ENCODE results near the gene ENTREP3. TPM values are rescaled to one million over a fixed set of nuclear protein-coding genes. Genes with fewer than 3 reads are reported as not detected.

The ENTREP3 gene
- total RNA-seq, 1 donor from 2014 or later = 51.1 TPM

- TF ChIP-seq, protein P1, sequence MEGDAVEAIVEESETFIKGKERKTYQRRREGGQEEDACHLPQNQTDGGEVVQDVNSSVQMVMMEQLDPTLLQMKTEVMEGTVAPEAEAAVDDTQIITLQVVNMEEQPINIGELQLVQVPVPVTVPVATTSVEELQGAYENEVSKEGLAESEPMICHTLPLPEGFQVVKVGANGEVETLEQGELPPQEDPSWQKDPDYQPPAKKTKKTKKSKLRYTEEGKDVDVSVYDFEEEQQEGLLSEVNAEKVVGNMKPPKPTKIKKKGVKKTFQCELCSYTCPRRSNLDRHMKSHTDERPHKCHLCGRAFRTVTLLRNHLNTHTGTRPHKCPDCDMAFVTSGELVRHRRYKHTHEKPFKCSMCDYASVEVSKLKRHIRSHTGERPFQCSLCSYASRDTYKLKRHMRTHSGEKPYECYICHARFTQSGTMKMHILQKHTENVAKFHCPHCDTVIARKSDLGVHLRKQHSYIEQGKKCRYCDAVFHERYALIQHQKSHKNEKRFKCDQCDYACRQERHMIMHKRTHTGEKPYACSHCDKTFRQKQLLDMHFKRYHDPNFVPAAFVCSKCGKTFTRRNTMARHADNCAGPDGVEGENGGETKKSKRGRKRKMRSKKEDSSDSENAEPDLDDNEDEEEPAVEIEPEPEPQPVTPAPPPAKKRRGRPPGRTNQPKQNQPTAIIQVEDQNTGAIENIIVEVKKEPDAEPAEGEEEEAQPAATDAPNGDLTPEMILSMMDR (IDR thresholded peaks at IDR 0.05; ENCODE audit: insufficient read depth, low read depth, low read length) = no peak
- TF ChIP-seq EZH2 (IDR thresholded peaks at IDR 0.05; ENCODE audit: insufficient read depth, low read length) = no peak
- Histone ChIP-seq H3K27ac (ENCODE audit: low read depth, low read length) (no peak overlapping the region), H4K20me1 (ENCODE audit: insufficient read depth, low read length) (no peaks in the 10 kb centered on the region), H3K4me1 (ENCODE audit: insufficient read depth, low read length) (no peaks in the 10 kb centered on the region), H3K4me3 (ENCODE audit: insufficient read depth, low read depth, low read length) (no peak overlapping the region), H3K79me2 (ENCODE audit: insufficient read depth, low read length) (no peaks in the 10 kb centered on the region), H3K9ac (ENCODE audit: low read length) (no peak overlapping the region), H3K36me3 (ENCODE audit: insufficient read depth, low read length) (no peaks in the 10 kb centered on the region), H3K9me3 (ENCODE audit: insufficient read depth, low read depth, low read length) (peaks cover 3% of the 10 kb centered on the region), H3K27me3 (ENCODE audit: insufficient read depth, low read length) (peaks cover 37% of the 10 kb centered on the region), H2AFZ (ENCODE audit: low read depth, low read length) (no peak overlapping the region), H3K4me2 (ENCODE audit: low read length) (no peak overlapping the region)
- peak overlapping the region; percentile 17 for H3K4me3 Mint-ChIP-seq (ENCODE audit: unreplicated experiment)
- no peak overlapping the region for H3K27ac Mint-ChIP-seq (ENCODE audit: unreplicated experiment)
- H3K9me3 Mint-ChIP-seq (ENCODE audit: unreplicated experiment) = peaks cover 3% of the 10 kb centered on the region
- DNase-seq (ENCODE audit: low read depth) (no peak), FAIRE-seq (no peak)
- peaks cover 55% of the 10 kb centered on the region for H3K27me3 Mint-ChIP-seq (ENCODE audit: low read depth, unreplicated experiment)
- no peaks in the 10 kb centered on the region for H3K4me1 Mint-ChIP-seq (ENCODE audit: low read depth, unreplicated experiment)
- H3K36me3 Mint-ChIP-seq (ENCODE audit: low read depth, unreplicated experiment) = peaks cover 7% of the 10 kb centered on the region
Observed at GRCh38 chr1:155297384-155297783, 42.1 kb upstream of the ENTREP3 start.

- Mint-ChIP-seq H3K27me3 (ENCODE audit: low read depth, unreplicated experiment) (peaks cover 56% of the 10 kb centered on the region), H3K4me1 (ENCODE audit: low read depth, unreplicated experiment) (no peaks in the 10 kb centered on the region), H3K27ac (ENCODE audit: unreplicated experiment) (no peak overlapping the region), H3K9me3 (ENCODE audit: unreplicated experiment) (peaks cover 3% of the 10 kb centered on the region), H3K36me3 (ENCODE audit: low read depth, unreplicated experiment) (peaks cover 7% of the 10 kb centered on the region), H3K4me3 (ENCODE audit: unreplicated experiment) (no peak overlapping the region)
- no peak overlapping the region for H3K27ac ChIP-seq (ENCODE audit: low read depth, low read length)
- H3K4me1 ChIP-seq (ENCODE audit: insufficient read depth, low read length) = no peaks in the 10 kb centered on the region
- no peak overlapping the region for H3K4me2 ChIP-seq (ENCODE audit: low read length)
- peaks cover 3% of the 10 kb centered on the region for H3K9me3 ChIP-seq (ENCODE audit: insufficient read depth, low read depth, low read length)
- H4K20me1 ChIP-seq (ENCODE audit: insufficient read depth, low read length) = no peaks in the 10 kb centered on the region
- FAIRE-seq (no peak), DNase-seq (ENCODE audit: low read depth) (no peak)
- no peaks in the 10 kb centered on the region for H3K36me3 ChIP-seq (ENCODE audit: insufficient read depth, low read length)
- TF ChIP-seq, protein P1 (IDR thresholded peaks at IDR 0.05; ENCODE audit: insufficient read depth, low read depth, low read length) = no peak
- no peak for TF ChIP-seq EZH2 (IDR thresholded peaks at IDR 0.05; ENCODE audit: insufficient read depth, low read length)
- H3K9ac ChIP-seq (ENCODE audit: low read length) = no peak overlapping the region
- peaks cover 37% of the 10 kb centered on the region for H3K27me3 ChIP-seq (ENCODE audit: insufficient read depth, low read length)
- no peak overlapping the region for H3K4me3 ChIP-seq (ENCODE audit: insufficient read depth, low read depth, low read length)
- H3K79me2 ChIP-seq (ENCODE audit: insufficient read depth, low read length) = no peaks in the 10 kb centered on the region
- H2AFZ ChIP-seq (ENCODE audit: low read depth, low read length) = no peak overlapping the region
Observed at GRCh38 chr1:155296661-155297060, 41.4 kb upstream of the ENTREP3 start.

DNA sequence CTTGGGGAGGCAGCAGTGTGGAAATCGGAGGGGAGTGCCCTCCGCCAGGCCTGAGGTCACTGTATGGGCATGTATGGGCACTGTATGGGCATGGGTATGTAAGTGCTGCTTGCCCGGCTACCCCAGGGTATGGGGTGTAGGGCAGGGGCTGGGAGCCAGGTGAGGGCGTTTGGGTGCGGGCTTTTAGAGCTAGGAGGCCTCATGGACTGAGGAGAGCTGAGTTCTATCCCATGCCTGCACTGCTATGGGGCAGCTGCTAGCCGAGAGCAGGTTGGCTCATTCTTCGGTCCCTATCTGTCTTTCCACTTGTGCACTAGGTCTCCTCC is 40.6 kb upstream of the ENTREP3 start:
- H3K4me2 ChIP-seq (ENCODE audit: low read length) = no peak overlapping the region

More for the DNA sequence above, 40.6 kb upstream of the ENTREP3 start:
- Mint-ChIP-seq H3K4me3 (ENCODE audit: unreplicated experiment) (no peak overlapping the region), H3K36me3 (ENCODE audit: low read depth, unreplicated experiment) (peaks cover 7% of the 10 kb centered on the region), H3K9me3 (ENCODE audit: unreplicated experiment) (peaks cover 3% of the 10 kb centered on the region), H3K4me1 (ENCODE audit: low read depth, unreplicated experiment) (no peaks in the 10 kb centered on the region), H3K27me3 (ENCODE audit: low read depth, unreplicated experiment) (peaks cover 61% of the 10 kb centered on the region), H3K27ac (ENCODE audit: unreplicated experiment) (no peak overlapping the region)
- FAIRE-seq = no peak
- Histone ChIP-seq H3K36me3 (ENCODE audit: insufficient read depth, low read length) (no peaks in the 10 kb centered on the region), H3K9me3 (ENCODE audit: insufficient read depth, low read depth, low read length) (peaks cover 3% of the 10 kb centered on the region), H3K9ac (ENCODE audit: low read length) (no peak overlapping the region), H3K27ac (ENCODE audit: low read depth, low read length) (no peak overlapping the region), H3K4me1 (ENCODE audit: insufficient read depth, low read length) (no peaks in the 10 kb centered on the region), H2AFZ (ENCODE audit: low read depth, low read length) (peak overlapping the region; percentile 52), H3K27me3 (ENCODE audit: insufficient read depth, low read length) (peaks cover 37% of the 10 kb centered on the region), H3K4me3 (ENCODE audit: insufficient read depth, low read depth, low read length) (no peak overlapping the region), H3K79me2 (ENCODE audit: insufficient read depth, low read length) (no peaks in the 10 kb centered on the region), H4K20me1 (ENCODE audit: insufficient read depth, low read length) (no peaks in the 10 kb centered on the region)
- no peak for DNase-seq (ENCODE audit: low read depth)
- TF ChIP-seq EZH2 (IDR thresholded peaks at IDR 0.05; ENCODE audit: insufficient read depth, low read length) = no peak
- TF ChIP-seq, protein P1 (IDR thresholded peaks at IDR 0.05; ENCODE audit: insufficient read depth, low read depth, low read length) = no peak

All from astrocyte (in vitro differentiated cells and primary cell).